ENCODE measurements around the gene PTGR3. TPM values are rescaled to one million over a fixed set of nuclear protein-coding genes. Genes with fewer than 3 reads are reported as not detected.

The PTGR3 gene
- total and polyA plus RNA-seq, 4 donors = 6.8 to 18.7 (median 11.4) TPM

GRCh38 chr18:75163736-75164135 is 45.2 kb downstream of the PTGR3 start:
- Histone ChIP-seq H3K4me1 (ENCODE audit: control insufficient read depth in 4 of 4, insufficient read depth in 4 of 4, low read length in 3 of 4) (peaks cover 0 to 5% (median 0%) of the 10 kb centered on the region in 4 donors), H3K9me3 (ENCODE audit: control insufficient read depth in 4 of 4, low read length in 3 of 4) (no peaks in the 10 kb centered on the region), H3K27me3 (ENCODE audit: control insufficient read depth in 4 of 4, insufficient read depth in 4 of 4, low read length in 3 of 4) (no peaks in the 10 kb centered on the region), H3K27ac (ENCODE audit: low read depth in 1 of 2, low read length in 2 of 2) (no peak overlapping the region), H3K36me3 (ENCODE audit: control insufficient read depth in 4 of 4, insufficient read depth in 3 of 4, low read depth in 1 of 4, low read length in 3 of 4) (no peaks in the 10 kb centered on the region), H3K9ac (ENCODE audit: low read depth in 1 of 2, low read length in 2 of 2) (no peak overlapping the region), H3K4me3 (ENCODE audit: low read depth in 1 of 3, low read length in 3 of 3) (no peak overlapping the region)
- TF ChIP-seq ATF3 (IDR thresholded peaks at IDR 0.05) = no peak
- no peak for TF ChIP-seq HNF4G (IDR thresholded peaks at IDR 0.05)
- no peak for TF ChIP-seq NR2F2 (IDR thresholded peaks at IDR 0.05)
- TF ChIP-seq REST (IDR thresholded peaks at IDR 0.05) = no peak
- TF ChIP-seq SP1 (IDR thresholded peaks at IDR 0.05) = no peak
- no peak for TF ChIP-seq RAD21 (IDR thresholded peaks at IDR 0.05)
- TF ChIP-seq RXRA (IDR thresholded peaks at IDR 0.05) = no peak
- no peak for TF ChIP-seq FOXA1 (IDR thresholded peaks at IDR 0.05)
- TF ChIP-seq GABPA (IDR thresholded peaks at IDR 0.05 in 1 of 2, conservative IDR thresholded peaks at IDR 0.05 in 1 of 2) = no peak
- TF ChIP-seq HNF4A (conservative IDR thresholded peaks at IDR 0.05) = no peak
- 87% methylated on average over 4 of the region's 4 CpGs for WGBS
- no peak for DNase-seq (ENCODE audit: low spot score)

GRCh38 chr18:75162978-75163377 is 46.0 kb downstream of the PTGR3 start:
- no peaks in the 10 kb centered on the region for H3K27me3 ChIP-seq (ENCODE audit: control insufficient read depth in 4 of 4, insufficient read depth in 4 of 4, low read length in 3 of 4)
- 85% methylated on average over 4 of the region's 4 CpGs for WGBS
- no peak for DNase-seq (ENCODE audit: low spot score)
- no peaks in the 10 kb centered on the region for H3K9me3 ChIP-seq (ENCODE audit: control insufficient read depth in 4 of 4, low read length in 3 of 4)
- no peak overlapping the region for H3K27ac ChIP-seq (ENCODE audit: low read depth in 1 of 2, low read length in 2 of 2)
- H3K4me1 ChIP-seq (ENCODE audit: control insufficient read depth in 4 of 4, insufficient read depth in 4 of 4, low read length in 3 of 4) = peaks cover 0 to 5% (median 0%) of the 10 kb centered on the region in 4 donors
- no peak overlapping the region for H3K9ac ChIP-seq (ENCODE audit: low read depth in 1 of 2, low read length in 2 of 2)
- no peaks in the 10 kb centered on the region for H3K36me3 ChIP-seq (ENCODE audit: control insufficient read depth in 4 of 4, insufficient read depth in 3 of 4, low read depth in 1 of 4, low read length in 3 of 4)
- TF ChIP-seq HNF4G (IDR thresholded peaks at IDR 0.05) = no peak
- TF ChIP-seq YY1 (IDR thresholded peaks at IDR 0.05) = no peak
- TF ChIP-seq JUND (IDR thresholded peaks at IDR 0.05) = no peak
- TF ChIP-seq FOXA1 (IDR thresholded peaks at IDR 0.05) = no peak
- no peak for TF ChIP-seq NR2F2 (IDR thresholded peaks at IDR 0.05)
- TF ChIP-seq ZBTB33 (IDR thresholded peaks at IDR 0.05) = no peak
- TF ChIP-seq FOXA2 (IDR thresholded peaks at IDR 0.05) = no peak
- TF ChIP-seq REST (IDR thresholded peaks at IDR 0.05) = no peak
- no peak for TF ChIP-seq GABPA (IDR thresholded peaks at IDR 0.05 in 1 of 2, conservative IDR thresholded peaks at IDR 0.05 in 1 of 2)
- TF ChIP-seq EGR1 (IDR thresholded peaks at IDR 0.05; ENCODE audit: low read depth in 2 of 2) = no peak
- TF ChIP-seq CTCF (IDR thresholded peaks at IDR 0.05; ENCODE audit: low read depth, low read length, missing input control) = no peak
- TF ChIP-seq MAX (IDR thresholded peaks at IDR 0.05) = no peak
- TF ChIP-seq SP1 (IDR thresholded peaks at IDR 0.05) = no peak
- TF ChIP-seq TAF1 (conservative IDR thresholded peaks at IDR 0.05) = no peak
- TF ChIP-seq RAD21 (IDR thresholded peaks at IDR 0.05) = no peak
- TF ChIP-seq ATF3 (IDR thresholded peaks at IDR 0.05) = no peak
- TF ChIP-seq RXRA (IDR thresholded peaks at IDR 0.05) = no peak
- no peak for TF ChIP-seq HNF4A (conservative IDR thresholded peaks at IDR 0.05)
- H3K4me3 ChIP-seq (ENCODE audit: low read depth in 1 of 3, low read length in 3 of 3) = no peak overlapping the region
